ENCODE results near the gene NPTN.

NPTN gene

GRCh38 chr15:73633111-73633990 is at the start of gene NPTN:
Gene NPTN, minus strand, starts transcription at chr15:73633389. Its CDS starts 174 bp downstream, at chr15:73633215.
- Histone ChIP-seq H3K27ac (ENCODE audit: low read depth, low read length) (peak within 1 kb of the TSS; percentile 72), H3K4me3 (ENCODE audit: low read depth in 1 of 2, low read length in 2 of 2) (peak within 1 kb of the TSS; percentile 83 to 92), H3K9me3 (ENCODE audit: control insufficient read depth in 1 of 2, low read length in 2 of 2) (no peaks in the 10 kb centered on the region), H3K27me3 (ENCODE audit: control insufficient read depth in 1 of 2, insufficient read depth in 2 of 2, low read length in 2 of 2) (no peaks in the 10 kb centered on the region), H3K4me1 (ENCODE audit: control insufficient read depth in 1 of 2, insufficient read depth in 2 of 2, low read length in 2 of 2) (peaks cover 34 to 44% of the 10 kb centered on the region in 2 donors), H3K36me3 (ENCODE audit: control insufficient read depth in 1 of 2, insufficient read depth in 2 of 2, low read length in 2 of 2) (no peaks in the 10 kb centered on the region), H3K9ac (ENCODE audit: low read depth in 1 of 2, low read length in 2 of 2) (peak within 1 kb of the TSS; percentile 80 to 83)

GRCh38 chr15:73682600-73683090 is 49.5 kb upstream of the NPTN start:
- Histone ChIP-seq H3K36me3 (ENCODE audit: control insufficient read depth in 1 of 2, insufficient read depth in 2 of 2, low read length in 2 of 2) (no peaks in the 10 kb centered on the region), H3K27ac (ENCODE audit: low read depth, low read length) (no peak overlapping the region), H3K4me3 (ENCODE audit: low read depth in 1 of 2, low read length in 2 of 2) (no peak overlapping the region), H3K9me3 (ENCODE audit: control insufficient read depth in 1 of 2, low read length in 2 of 2) (no peaks in the 10 kb centered on the region), H3K4me1 (ENCODE audit: control insufficient read depth in 1 of 2, insufficient read depth in 2 of 2, low read length in 2 of 2) (peaks cover 20 to 24% of the 10 kb centered on the region in 2 donors), H3K27me3 (ENCODE audit: control insufficient read depth in 1 of 2, insufficient read depth in 2 of 2, low read length in 2 of 2) (no peaks in the 10 kb centered on the region), H3K9ac (ENCODE audit: low read depth in 1 of 2, low read length in 2 of 2) (no peak overlapping the region)

- Histone ChIP-seq H3K9me3 (ENCODE audit: control insufficient read depth in 1 of 2, low read length in 2 of 2) (no peaks in the 10 kb centered on the region), H3K27me3 (ENCODE audit: control insufficient read depth in 1 of 2, insufficient read depth in 2 of 2, low read length in 2 of 2) (no peaks in the 10 kb centered on the region), H3K4me3 (ENCODE audit: low read depth in 1 of 2, low read length in 2 of 2) (no peak overlapping the region), H3K36me3 (ENCODE audit: control insufficient read depth in 1 of 2, insufficient read depth in 2 of 2, low read length in 2 of 2) (no peaks in the 10 kb centered on the region), H3K9ac (ENCODE audit: low read depth in 1 of 2, low read length in 2 of 2) (no peak overlapping the region), H3K4me1 (ENCODE audit: control insufficient read depth in 1 of 2, insufficient read depth in 2 of 2, low read length in 2 of 2) (peaks cover 17 to 24% of the 10 kb centered on the region in 2 donors), H3K27ac (ENCODE audit: low read depth, low read length) (no peak overlapping the region)
Observed at GRCh38 chr15:73681856-73682599, 48.8 kb upstream of the NPTN start.

GRCh38 chr15:73681063-73681462 is 47.9 kb upstream of the NPTN start:
- Histone ChIP-seq H3K9ac (ENCODE audit: low read depth in 1 of 2, low read length in 2 of 2) (no peak overlapping the region), H3K36me3 (ENCODE audit: control insufficient read depth in 1 of 2, insufficient read depth in 2 of 2, low read length in 2 of 2) (no peaks in the 10 kb centered on the region), H3K27me3 (ENCODE audit: control insufficient read depth in 1 of 2, insufficient read depth in 2 of 2, low read length in 2 of 2) (no peaks in the 10 kb centered on the region), H3K27ac (ENCODE audit: low read depth, low read length) (no peak overlapping the region), H3K9me3 (ENCODE audit: control insufficient read depth in 1 of 2, low read length in 2 of 2) (no peaks in the 10 kb centered on the region), H3K4me3 (ENCODE audit: low read depth in 1 of 2, low read length in 2 of 2) (no peak overlapping the region), H3K4me1 (ENCODE audit: control insufficient read depth in 1 of 2, insufficient read depth in 2 of 2, low read length in 2 of 2) (peaks cover 9 to 18% of the 10 kb centered on the region in 2 donors)

- H3K27ac ChIP-seq (ENCODE audit: low read depth, low read length), result no peak overlapping the region
- peaks cover 8 to 16% of the 10 kb centered on the region in 2 donors for H3K4me1 ChIP-seq (ENCODE audit: control insufficient read depth in 1 of 2, insufficient read depth in 2 of 2, low read length in 2 of 2)
- H3K9ac ChIP-seq (ENCODE audit: low read depth in 1 of 2, low read length in 2 of 2), result no peak overlapping the region
Observed at GRCh38 chr15:73680549-73680948, 47.4 kb upstream of the NPTN start.

GRCh38 chr15:73679964-73680363 is 46.8 kb upstream of the NPTN start:
- no peak overlapping the region for H3K9ac ChIP-seq (ENCODE audit: low read depth in 1 of 2, low read length in 2 of 2)
- peaks cover 5 to 11% of the 10 kb centered on the region in 2 donors for H3K4me1 ChIP-seq (ENCODE audit: control insufficient read depth in 1 of 2, insufficient read depth in 2 of 2, low read length in 2 of 2)
- no peak overlapping the region for H3K27ac ChIP-seq (ENCODE audit: low read depth, low read length)
- no peak overlapping the region for H3K4me3 ChIP-seq (ENCODE audit: low read depth in 1 of 2, low read length in 2 of 2)
- H3K36me3 ChIP-seq (ENCODE audit: control insufficient read depth in 1 of 2, insufficient read depth in 2 of 2, low read length in 2 of 2), result no peaks in the 10 kb centered on the region
- H3K9me3 ChIP-seq (ENCODE audit: control insufficient read depth in 1 of 2, low read length in 2 of 2), result no peaks in the 10 kb centered on the region
- peaks cover 0 to 5% of the 10 kb centered on the region in 2 donors for H3K27me3 ChIP-seq (ENCODE audit: control insufficient read depth in 1 of 2, insufficient read depth in 2 of 2, low read length in 2 of 2)

More at GRCh38 chr15:73680549-73680948, 47.4 kb upstream of the NPTN start:
- Histone ChIP-seq H3K27me3 (ENCODE audit: control insufficient read depth in 1 of 2, insufficient read depth in 2 of 2, low read length in 2 of 2) (peaks cover 0 to 1% of the 10 kb centered on the region in 2 donors), H3K9me3 (ENCODE audit: control insufficient read depth in 1 of 2, low read length in 2 of 2) (no peaks in the 10 kb centered on the region), H3K4me3 (ENCODE audit: low read depth in 1 of 2, low read length in 2 of 2) (no peak overlapping the region), H3K36me3 (ENCODE audit: control insufficient read depth in 1 of 2, insufficient read depth in 2 of 2, low read length in 2 of 2) (no peaks in the 10 kb centered on the region)

GRCh38 chr15:73679180-73679579 is 46.0 kb upstream of the NPTN start:
- Histone ChIP-seq H3K4me1 (ENCODE audit: control insufficient read depth in 1 of 2, insufficient read depth in 2 of 2, low read length in 2 of 2) (peaks cover 3 to 8% of the 10 kb centered on the region in 2 donors), H3K9ac (ENCODE audit: low read depth in 1 of 2, low read length in 2 of 2) (no peak overlapping the region), H3K27ac (ENCODE audit: low read depth, low read length) (no peak overlapping the region), H3K27me3 (ENCODE audit: control insufficient read depth in 1 of 2, insufficient read depth in 2 of 2, low read length in 2 of 2) (peaks cover 0 to 5% of the 10 kb centered on the region in 2 donors), H3K4me3 (ENCODE audit: low read depth in 1 of 2, low read length in 2 of 2) (no peak overlapping the region), H3K36me3 (ENCODE audit: control insufficient read depth in 1 of 2, insufficient read depth in 2 of 2, low read length in 2 of 2) (no peaks in the 10 kb centered on the region), H3K9me3 (ENCODE audit: control insufficient read depth in 1 of 2, low read length in 2 of 2) (no peaks in the 10 kb centered on the region)

- Histone ChIP-seq H3K27me3 (ENCODE audit: control insufficient read depth in 1 of 2, insufficient read depth in 2 of 2, low read length in 2 of 2) (peaks cover 0 to 5% of the 10 kb centered on the region in 2 donors), H3K4me3 (ENCODE audit: low read depth in 1 of 2, low read length in 2 of 2) (no peak overlapping the region), H3K4me1 (ENCODE audit: control insufficient read depth in 1 of 2, insufficient read depth in 2 of 2, low read length in 2 of 2) (peaks cover 0 to 3% of the 10 kb centered on the region in 2 donors), H3K9me3 (ENCODE audit: control insufficient read depth in 1 of 2, low read length in 2 of 2) (no peaks in the 10 kb centered on the region), H3K9ac (ENCODE audit: low read depth in 1 of 2, low read length in 2 of 2) (no peak overlapping the region), H3K36me3 (ENCODE audit: control insufficient read depth in 1 of 2, insufficient read depth in 2 of 2, low read length in 2 of 2) (no peaks in the 10 kb centered on the region), H3K27ac (ENCODE audit: low read depth, low read length) (no peak overlapping the region)
Observed at GRCh38 chr15:73678498-73678897, 45.3 kb upstream of the NPTN start.

GRCh38 chr15:73677733-73678132 is 44.5 kb upstream of the NPTN start:
- no peaks in the 10 kb centered on the region for H3K4me1 ChIP-seq (ENCODE audit: control insufficient read depth in 1 of 2, insufficient read depth in 2 of 2, low read length in 2 of 2)
- H3K27ac ChIP-seq (ENCODE audit: low read depth, low read length), result no peak overlapping the region
- H3K9me3 ChIP-seq (ENCODE audit: control insufficient read depth in 1 of 2, low read length in 2 of 2), result no peaks in the 10 kb centered on the region
- no peaks in the 10 kb centered on the region for H3K36me3 ChIP-seq (ENCODE audit: control insufficient read depth in 1 of 2, insufficient read depth in 2 of 2, low read length in 2 of 2)
- no peak overlapping the region for H3K9ac ChIP-seq (ENCODE audit: low read depth in 1 of 2, low read length in 2 of 2)
- H3K27me3 ChIP-seq (ENCODE audit: control insufficient read depth in 1 of 2, insufficient read depth in 2 of 2, low read length in 2 of 2), result peaks cover 0 to 5% of the 10 kb centered on the region in 2 donors
- H3K4me3 ChIP-seq (ENCODE audit: low read depth in 1 of 2, low read length in 2 of 2), result no peak overlapping the region

GRCh38 chr15:73677146-73677607 is 44.0 kb upstream of the NPTN start:
- H3K4me3 ChIP-seq (ENCODE audit: low read depth in 1 of 2, low read length in 2 of 2), result no peak overlapping the region

More at GRCh38 chr15:73677146-73677607, 44.0 kb upstream of the NPTN start:
- Histone ChIP-seq H3K27me3 (ENCODE audit: control insufficient read depth in 1 of 2, insufficient read depth in 2 of 2, low read length in 2 of 2) (peaks cover 0 to 9% of the 10 kb centered on the region in 2 donors), H3K9ac (ENCODE audit: low read depth in 1 of 2, low read length in 2 of 2) (no peak overlapping the region), H3K4me1 (ENCODE audit: control insufficient read depth in 1 of 2, insufficient read depth in 2 of 2, low read length in 2 of 2) (no peaks in the 10 kb centered on the region), H3K36me3 (ENCODE audit: control insufficient read depth in 1 of 2, insufficient read depth in 2 of 2, low read length in 2 of 2) (no peaks in the 10 kb centered on the region), H3K27ac (ENCODE audit: low read depth, low read length) (no peak overlapping the region), H3K9me3 (ENCODE audit: control insufficient read depth in 1 of 2, low read length in 2 of 2) (no peaks in the 10 kb centered on the region)
